OCI-M2 (cell line): ENCODE results near the gene RUNX1.

Experiments used
- DNase-seq: peaks from one replicate; lab custom pipeline; 2025; ENCODE audit not compliant: unreplicated experiment; lab: John Stamatoyannopoulos, UW

The RUNX1 gene

DNA sequence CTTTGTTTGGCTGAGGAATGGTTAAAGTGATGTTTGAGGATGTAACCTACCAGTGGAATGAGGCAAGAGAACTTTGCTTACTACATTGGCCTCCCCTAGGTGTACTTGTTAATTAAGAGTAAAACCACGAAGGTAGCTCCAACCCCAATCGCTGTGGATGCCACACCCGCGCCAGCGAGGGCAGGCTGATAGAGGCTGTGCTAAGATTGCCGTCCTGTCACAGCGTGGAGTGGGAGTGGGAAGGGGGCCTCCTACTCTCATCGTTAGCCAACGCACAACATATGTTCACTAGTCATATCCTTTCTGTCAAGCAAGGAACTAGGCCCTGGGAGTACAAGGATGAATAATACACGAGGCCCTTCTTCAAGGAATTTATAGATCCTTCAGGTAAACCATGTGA is 99.6 kb downstream of the RUNX1 start:
- no peak for DNase-seq

DNA sequence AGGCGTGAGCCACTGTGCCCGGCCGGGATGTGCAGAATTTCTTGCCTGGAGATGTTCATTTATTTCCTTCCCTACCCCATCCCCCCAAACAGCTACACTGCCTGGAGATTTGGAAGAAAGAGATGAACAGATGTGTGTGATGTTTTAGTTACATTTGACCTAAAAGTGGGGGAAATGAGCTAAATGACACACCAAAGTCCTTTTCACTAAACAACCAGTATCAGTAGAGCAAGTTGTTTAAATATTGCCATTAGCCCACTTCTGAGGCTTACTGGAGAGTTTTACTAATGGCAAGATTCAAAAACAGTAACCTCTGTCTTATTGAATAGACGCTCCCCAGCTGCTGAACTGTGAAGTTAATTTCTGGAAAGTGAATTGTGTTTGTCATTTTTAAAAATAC is 100.1 kb downstream of the RUNX1 start:
- DNase-seq = no peak

DNA sequence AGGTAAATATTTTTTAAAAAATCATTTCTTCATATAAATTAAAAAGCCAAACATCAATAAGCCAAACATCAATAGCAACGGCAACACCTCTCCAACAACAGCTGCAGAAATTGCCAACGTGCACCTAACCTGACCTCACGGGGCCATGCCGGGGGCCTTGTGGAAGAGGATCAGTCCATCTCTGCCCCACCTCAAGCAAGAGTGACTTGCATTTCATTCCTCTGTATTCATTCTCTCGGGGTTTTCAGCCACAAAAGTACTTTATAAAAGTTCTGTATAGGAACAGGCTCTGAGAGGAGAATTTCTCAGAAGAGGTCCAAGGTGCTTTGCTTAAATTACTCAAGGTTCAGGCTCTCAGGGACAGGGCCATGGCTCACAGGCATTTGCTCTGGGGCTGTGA is 100.9 kb downstream of the RUNX1 start:
- no peak for DNase-seq

DNA sequence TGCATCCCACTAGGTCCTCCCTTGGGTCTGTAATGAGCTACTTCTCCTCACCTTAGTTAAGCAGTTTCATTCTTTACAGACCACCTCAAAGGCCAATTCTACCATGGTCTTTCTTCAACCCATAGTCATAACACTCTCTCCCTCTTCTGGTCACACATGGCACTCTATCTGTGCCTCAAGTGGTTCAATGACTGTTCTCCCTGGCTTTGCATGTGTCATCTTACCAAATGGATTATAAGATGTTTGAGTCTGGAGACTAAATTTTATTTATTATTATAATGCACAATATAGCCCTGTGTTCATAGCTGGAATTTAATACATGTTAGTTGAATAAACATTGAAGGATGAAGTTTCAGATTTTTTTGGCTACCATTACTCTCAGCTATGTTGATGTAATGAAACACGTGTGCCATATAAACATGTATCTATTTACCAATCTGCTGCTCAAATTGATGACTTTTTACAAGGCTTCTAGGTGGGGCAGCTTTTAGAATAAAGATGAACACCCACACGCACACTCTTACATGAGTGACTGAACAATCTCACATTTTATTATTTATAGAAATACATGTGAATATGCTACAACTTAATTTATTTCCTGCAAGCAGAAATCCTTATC is 102.1 kb downstream of the RUNX1 start:
- no peak for DNase-seq

DNA sequence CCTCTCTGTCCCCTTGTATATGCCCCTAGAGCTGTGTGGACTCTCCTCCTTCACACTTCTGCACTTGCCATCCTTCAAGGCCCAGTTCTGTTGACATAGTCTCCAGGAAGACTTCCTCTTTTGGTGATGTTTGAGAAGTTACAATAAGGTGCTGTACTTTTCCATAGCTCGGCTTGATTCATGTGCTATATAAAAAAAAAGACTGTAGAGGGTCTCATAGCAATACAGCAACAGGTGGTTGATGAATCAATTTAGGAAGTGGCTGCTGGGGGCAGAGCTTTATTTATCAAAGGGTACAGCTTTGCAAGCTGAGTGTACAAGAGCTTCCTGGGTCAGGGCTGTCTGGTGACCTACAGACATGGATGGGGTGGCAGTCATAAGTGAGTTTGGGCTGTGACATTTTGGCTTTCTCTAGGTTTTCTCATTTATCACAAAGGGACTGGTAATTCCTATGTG is 102.7 kb downstream of the RUNX1 start:
- no peak for DNase-seq

DNA sequence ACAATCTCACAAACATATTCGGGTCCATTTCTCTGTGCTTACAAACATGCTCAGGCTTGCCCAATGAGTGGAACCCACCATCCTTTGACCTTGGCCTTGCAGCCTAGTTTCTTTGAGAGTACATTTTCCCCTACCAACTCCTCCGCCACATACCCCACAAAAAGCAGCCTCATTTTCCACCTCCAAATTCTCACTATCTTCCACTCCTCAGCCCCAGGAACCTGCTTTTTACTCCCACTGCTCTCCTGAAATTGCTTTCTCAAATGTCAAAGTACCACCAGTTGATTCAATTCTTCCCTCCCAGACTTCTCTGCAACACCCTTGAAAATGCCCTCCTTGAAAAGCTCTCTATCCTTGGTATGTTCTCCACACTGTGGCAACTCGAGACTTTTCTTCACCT is 103.8 kb downstream of the RUNX1 start:
- DNase-seq = no peak

DNA sequence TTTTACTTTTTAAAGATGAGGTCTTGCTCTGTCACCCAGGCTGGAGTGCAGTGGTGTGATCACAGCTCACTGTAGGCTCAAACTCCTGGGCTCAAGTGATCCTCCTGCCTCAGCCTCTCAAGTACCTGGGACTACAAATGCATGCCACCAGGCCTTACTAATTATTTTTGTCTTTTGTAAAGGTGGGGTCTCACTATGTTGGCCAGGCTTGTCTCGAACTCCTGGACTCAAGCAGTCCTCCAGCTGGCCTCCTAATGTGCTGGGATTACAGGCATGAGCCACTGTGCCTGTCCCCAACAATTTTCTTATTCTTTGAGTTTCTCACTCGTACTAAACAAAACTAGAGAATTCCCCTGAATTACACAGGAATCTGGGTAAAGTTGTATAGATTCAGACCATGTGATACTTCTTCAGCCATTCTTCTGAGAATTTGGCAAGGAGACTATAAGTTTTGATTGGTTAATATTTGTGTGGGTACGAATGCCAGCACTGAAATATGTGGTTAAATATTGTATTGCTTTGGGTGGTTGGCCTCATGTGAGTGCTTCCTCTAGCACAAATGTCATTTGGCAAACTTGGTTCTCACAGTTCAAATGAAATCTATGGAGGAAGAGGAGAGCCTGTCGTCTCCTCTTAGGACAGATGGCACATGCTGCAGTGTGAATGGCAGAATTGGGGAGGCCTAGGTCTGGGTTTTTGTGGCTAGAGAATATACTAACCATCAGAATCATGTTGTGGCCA is 104.9 kb downstream of the RUNX1 start:
- no peak for DNase-seq

DNA sequence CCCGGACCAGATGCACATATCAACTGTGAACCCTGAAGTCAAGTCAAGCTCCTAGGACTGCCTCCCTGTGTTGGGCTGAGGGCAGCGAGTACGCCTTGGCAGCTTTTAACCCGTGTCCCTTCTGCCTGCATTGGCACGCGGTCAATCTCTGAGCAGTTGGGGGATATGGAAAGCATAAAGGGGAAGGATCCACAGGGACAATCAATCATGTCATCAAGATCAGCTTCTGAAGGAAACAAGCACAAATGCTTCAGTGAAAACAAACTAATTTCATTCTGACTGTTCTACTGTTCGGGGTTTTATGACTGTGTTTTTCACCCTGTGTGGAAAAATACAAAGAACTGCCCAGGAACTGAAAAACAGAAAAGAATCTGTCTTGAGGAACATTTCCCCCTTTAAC is 106.2 kb downstream of the RUNX1 start:
- DNase-seq = no peak

DNA sequence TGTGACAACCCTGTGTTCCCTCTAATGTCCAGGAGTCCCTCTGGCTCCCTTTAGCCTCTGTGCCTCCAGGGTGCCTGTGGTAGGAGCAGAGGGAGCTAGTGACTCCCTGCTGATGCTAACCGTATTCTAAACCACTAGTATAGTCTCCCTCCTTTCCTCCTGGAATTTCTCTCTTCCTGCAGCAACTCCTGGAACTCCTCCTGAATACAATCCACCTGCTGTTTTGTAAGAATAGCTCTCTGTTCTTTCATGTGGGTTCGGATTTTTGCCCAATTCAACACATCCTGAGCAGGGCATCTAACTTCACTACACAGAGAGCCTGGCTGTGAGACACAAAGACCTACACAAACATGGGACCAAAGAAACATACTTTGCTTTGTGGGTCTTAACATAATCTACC is 107.9 kb downstream of the RUNX1 start:
- no peak for DNase-seq

DNA sequence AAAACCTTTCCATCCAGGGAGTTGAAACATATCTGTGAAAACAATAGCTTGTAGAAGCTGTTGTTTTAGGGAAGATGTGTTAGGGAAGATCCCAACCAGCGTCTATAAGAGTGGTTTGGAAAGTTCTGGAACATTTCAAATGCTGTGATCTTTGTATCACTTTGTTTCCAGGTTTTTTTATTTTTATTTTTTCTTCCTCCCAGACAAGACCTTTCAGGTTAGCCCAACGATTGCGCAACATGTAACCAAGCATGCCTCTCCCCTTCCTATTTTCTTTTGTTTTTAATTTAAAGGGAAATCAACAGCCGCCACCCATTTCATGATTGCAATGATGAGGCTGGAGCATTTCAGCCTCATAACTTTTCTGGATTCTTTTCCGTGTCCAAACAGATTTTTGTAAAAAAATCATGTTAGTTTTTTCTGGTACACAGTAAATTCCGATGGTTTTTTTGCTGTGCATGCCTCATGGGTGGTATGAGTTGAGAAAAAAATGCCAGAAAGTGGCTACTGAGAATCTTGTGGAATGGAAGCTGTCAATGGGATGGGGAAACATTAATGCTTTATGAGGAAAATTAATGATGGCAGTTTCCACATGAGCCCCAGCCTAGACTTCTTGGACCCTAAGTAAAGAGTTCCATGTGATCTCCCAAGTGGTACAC is 109.3 kb downstream of the RUNX1 start:
- no peak for DNase-seq

DNA sequence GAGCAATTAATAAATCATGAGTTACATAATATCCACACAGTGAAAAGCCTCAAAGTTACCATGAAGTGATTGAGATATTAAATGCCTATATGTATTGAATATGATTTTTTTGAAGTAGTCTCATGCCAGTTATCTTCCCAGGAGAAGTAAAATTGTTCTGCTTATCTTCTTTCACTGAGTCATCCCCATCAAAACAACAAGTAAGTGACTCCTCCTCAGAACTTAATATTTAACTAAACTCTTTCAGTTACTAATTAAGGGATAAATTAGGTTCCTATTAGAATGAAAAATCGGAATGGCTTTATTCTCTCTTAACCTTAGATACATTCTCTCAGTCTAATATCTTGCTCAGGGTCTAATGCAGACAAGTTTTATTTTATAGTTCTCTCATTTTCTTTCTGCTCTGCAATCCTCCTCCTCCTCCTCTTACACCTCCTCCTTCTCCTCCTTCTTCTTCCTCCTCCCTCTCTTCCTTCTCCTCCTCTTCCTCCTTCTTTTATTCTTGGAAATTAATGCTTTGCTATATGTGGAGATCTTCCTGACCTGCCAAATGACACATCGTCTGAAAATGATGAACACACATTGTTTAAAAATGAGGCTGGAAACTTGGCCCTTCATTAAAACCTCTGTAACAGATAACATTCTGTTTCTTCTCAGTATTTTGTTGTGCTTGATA is 110.9 kb downstream of the RUNX1 start:
- no peak for DNase-seq

DNA sequence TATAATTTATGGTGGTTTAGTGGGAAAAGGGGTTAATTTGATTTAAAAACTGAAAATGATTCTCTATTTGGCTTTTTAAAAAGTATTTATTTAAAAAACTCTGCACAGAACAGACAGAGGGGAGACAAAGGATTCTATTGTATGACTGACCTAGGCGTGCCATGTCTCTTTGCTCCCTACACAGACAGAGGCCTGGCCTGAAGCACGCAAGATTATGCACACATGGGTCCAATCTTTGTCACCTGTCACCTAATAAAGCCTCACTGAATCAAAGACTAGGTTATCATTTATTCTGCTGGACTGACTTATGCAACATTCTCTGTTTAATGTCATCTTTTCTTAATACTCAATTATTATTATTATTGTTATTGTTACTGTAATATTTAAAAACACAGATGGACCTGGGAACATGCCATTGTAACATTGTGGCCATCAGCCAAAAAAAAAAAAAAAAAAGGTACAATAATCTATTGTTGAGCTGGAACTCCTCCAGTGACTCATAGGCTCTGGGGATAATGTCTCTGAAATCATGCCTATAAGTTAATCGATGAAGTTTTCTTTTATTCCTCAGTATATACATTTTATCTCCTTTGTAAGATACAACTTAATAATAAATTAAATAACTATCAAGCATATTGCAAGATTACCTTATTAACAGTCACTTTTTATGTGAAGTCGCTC is 112.1 kb downstream of the RUNX1 start:
- no peak for DNase-seq

DNA sequence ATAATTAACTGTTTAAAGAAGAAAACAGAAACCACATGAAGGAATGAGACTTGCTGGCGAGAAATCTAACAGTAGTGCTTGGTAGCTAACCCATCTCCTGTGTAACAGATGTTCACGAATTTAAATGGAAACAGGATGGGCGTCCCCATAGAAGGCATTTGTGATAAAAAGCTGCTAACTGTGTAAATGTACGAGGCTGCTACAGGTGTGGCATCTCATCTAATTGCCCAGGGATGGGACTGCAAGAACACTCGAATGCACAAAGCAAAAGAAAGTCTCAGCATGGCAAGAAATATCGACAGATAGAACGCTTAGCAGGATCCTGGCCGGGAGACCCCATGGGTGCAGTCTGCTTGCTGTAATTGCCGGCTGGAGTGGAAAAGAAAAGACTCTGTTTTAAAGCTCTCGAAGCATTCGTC is 112.7 kb downstream of the RUNX1 start:
- DNase-seq = no peak

DNA sequence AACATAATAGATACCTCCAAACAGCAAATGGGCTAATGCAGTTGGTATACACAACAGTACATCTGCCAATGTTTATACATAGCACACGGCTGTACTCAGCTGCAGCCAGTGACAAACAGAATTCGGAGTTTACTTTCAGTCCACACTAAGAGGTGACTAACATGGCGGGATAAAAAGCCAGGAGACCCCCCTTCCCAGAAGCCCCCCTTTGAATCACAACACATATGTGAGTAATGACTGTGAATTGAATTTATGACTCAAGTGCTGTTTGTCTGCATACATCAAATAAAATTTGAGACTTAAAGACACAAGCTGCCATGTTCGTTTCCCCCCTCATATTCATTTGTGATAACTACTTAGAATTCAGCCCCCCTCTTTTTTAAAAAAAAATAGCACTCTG is 113.2 kb downstream of the RUNX1 start:
- DNase-seq = no peak

DNA sequence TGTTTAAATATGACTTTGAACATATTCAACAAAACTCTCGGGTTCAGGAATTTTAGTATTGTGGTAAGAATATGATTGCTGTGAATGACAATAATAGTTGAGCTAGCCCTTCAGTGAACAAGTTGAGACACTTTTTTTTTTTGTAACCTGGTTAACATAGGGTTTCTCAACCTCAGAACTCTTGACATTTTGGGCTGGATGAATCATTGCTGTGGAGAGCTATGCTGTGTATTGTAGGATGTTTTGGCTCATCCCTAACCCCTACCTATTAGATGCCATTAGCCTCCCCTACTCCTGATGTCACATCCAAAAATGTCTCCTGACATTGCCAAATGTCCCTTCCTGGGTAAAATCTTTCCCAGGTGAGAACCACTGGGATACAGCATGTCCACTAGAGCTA is 113.7 kb downstream of the RUNX1 start:
- DNase-seq = no peak

DNA sequence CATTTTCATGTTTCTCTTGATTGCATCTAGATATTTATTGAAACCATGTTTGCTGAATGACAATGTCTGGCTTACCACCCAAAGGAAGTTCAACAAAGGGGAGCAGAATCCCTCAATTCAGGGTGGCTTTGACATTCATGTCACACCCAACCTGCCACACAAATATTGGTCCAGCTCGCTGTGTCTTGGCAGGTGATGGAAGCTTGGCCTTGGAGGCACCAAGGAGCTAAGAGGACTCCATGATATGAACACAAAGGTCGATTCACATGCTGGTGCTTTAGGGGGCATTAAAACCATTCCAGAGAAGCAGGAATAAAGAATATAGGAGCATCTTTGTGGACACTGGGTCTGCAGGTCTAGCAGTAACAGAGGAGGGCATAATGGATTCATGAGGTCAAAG is 114.8 kb downstream of the RUNX1 start:
- no peak for DNase-seq

DNA sequence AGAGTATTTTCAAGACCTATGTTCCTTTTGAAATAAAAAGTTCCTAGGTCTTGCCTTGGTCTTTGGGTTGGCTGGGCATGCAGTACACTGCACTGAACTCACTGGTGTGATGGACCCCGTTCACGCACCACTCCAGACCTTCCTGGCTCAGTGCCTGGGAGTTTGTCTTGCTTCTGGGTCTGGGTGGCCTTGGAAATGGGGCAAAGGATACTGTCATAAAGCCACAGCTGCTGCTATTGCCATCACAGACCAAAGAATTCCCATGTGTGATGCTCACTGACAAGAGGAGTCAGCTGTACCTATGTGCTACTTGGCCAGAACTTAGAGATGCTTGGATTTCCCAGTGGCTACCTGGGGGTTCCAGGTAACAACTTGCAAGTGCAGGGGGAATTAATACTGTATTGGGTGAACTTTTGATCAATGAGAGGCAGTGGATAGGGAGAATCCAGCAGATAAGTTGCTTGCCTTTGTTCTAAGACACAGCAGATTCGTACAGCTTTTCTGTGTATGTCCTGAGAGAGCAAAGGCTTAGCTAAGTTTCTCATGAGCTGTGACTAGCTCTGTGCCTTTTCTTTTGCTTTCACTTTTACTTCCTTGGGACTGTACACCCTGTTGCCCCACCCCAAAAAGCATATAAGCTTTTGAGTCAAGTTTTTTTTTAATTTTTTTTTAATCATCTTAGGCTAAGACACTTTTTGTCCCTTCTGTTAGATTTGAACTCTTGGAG is 115.3 kb downstream of the RUNX1 start:
- no peak for DNase-seq

DNA sequence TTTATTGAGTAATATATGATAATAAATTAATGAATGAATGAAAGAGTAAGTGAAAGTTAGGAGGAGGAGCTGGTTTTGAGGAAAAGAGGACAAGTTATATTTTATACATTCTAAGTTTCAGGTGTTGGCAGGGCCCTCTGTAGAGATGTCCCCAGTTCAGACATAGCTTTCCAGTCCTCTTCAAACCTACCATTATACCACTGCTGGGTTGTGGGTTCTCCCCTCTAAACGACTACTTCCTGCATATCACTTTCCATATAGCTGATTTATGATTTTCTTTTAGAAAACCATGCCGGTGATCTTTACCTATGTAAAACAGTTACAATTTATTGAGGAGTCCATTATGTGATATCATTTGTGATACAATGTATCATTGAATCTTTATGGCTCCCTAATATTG is 116.9 kb downstream of the RUNX1 start:
- no peak for DNase-seq

DNA sequence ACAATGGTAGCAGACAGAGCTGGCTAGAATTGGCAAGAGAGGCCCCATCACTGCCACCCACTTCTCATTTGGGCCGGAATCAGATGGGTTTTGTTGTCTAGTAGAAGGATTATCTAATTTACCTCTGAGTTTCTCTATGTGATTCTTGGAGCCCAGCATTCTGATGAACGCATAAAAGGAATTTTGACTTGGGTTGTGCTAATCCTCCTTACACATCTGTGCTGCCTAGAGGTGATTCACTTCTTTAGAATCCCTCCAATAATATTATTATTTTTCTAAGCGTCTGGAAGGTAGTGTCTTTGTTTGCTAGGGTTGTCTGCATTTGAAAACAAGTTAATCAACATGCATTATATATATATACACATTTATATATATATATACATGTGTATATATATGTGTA is 118.1 kb downstream of the RUNX1 start:
- DNase-seq = no peak

DNA sequence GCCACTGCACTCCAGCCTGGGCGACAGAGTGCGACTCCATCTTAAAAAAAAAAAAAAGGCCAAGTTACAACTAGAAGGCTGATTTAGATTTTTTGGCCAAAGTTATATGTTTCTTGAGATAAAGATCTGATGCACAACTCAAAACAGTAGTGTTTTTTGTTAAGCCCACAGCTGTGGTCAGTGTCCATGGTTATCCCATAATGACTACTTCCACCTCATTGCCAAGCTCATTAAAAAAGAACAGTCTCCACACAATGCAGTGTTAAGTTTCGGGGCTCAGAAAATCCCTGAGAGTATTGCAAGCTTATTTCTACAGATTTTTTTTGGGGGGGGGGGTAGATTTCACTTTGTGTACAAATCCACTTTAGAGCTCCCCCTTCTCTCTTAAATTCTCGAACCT is 120.5 kb downstream of the RUNX1 start:
- DNase-seq = no peak

DNA sequence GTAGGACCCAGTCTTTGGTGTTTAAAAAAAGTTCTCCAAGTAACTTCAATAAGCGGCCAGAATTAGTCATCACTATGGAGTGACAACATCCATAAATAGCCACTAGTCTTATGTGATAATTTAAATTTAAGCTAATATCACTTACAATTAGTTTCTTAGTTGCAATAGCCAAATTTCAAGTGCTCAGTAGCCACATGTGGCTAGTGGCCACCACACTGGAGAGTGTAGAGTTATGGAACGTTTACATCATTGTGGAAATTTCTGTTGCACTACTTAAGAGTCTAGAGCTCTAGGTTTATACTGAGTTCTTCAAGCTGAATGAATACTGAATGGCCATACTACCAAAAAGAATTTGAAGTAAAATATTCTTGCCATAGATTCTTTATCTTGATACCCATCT is 121.1 kb downstream of the RUNX1 start:
- no peak for DNase-seq
